HepG2 (cell line): ENCODE results near the gene KIF24. TPM values are rescaled to one million over a fixed set of nuclear protein-coding genes. Genes with fewer than 3 reads are reported as not detected.

ENCODE experiments used
- ATF3 ChIP-seq: sonication (generic); formaldehyde crosslinking; IDR thresholded peaks from 2 replicates; pipeline ENCODE4 v1.4.0; 2020; ENCODE audit warnings: missing genetic modification reagents
- GMEB2 ChIP-seq: IDR thresholded peaks from 2 replicates; pipeline ENCODE4 v1.6.1; 2016; ENCODE audit warnings: missing biosample characterization, missing genetic modification reagents, low read depth
- HMG20A ChIP-seq: IDR thresholded peaks from 2 replicates; pipeline ENCODE4 v1.6.1; 2016; ENCODE audit warnings: borderline replicate concordance
- PAXIP1 ChIP-seq: sonication (generic); formaldehyde crosslinking; conservative IDR thresholded peaks from 2 replicates; pipeline ENCODE4 v1.4.0; 2020; ENCODE audit warnings: mild to moderate bottlenecking, missing genetic modification reagents, moderate library complexity
- RBAK ChIP-seq: sonication (generic); formaldehyde crosslinking; IDR thresholded peaks from 2 replicates; pipeline ENCODE4 v1.5.1; 2020; ENCODE audit warnings: mild to moderate bottlenecking, missing genetic modification reagents
- ZNF737 ChIP-seq: sonication (generic); formaldehyde crosslinking; IDR thresholded peaks from 2 replicates; pipeline ENCODE4 v1.5.0; 2020; ENCODE audit warnings: missing genetic modification reagents, mild to moderate bottlenecking, borderline replicate concordance
- polyA plus RNA-seq, 8 experiments: library from polyadenylated mRNA; depleted of rRNA in 3 of 8; stranded (reverse) in 7 of 8; unstranded in 1 of 8; fragments of >200 nt; fragmentation: Illumina TruSeq in 4 of 8; extraction: Trizol in 4 of 8; gene quantifications; 2 replicates each; pipeline versions ENCODE4 v1.2.1 to v1.2.3, GENCODE V29; 2011 to 2016; ENCODE audit warnings: low read depth in 4 of 8, missing spikeins in 1 of 8, mixed read lengths in 1 of 8; ENCODE audit not compliant: insufficient read depth in 1 of 8
- total RNA-seq, 5 experiments: library from RNA; depleted of rRNA; stranded (reverse); fragments of >200 nt; fragmentation: Illumina TruSeq; extraction: Trizol; gene quantifications; 2 replicates each; pipeline ENCODE4 v1.2.3, GENCODE V29; 2016; ENCODE audit warnings: low read depth in 1 of 5
- TF ChIP-seq, protein P1 (sequence below): IDR thresholded peaks from 2 replicates; pipeline ENCODE4 v1.6.1; 2016; ENCODE audit warnings: control low read depth
- TF ChIP-seq, protein P2 (sequence below), 2 experiments: sonication (generic) in 1 of 2; formaldehyde crosslinking in 1 of 2; IDR thresholded peaks; 2 replicates each; pipeline versions ENCODE4 v1.5.1 to v1.6.1; 2011 to 2020; ENCODE audit warnings: borderline replicate concordance in 1 of 2, low read depth in 1 of 2, low read length in 1 of 2, mild to moderate bottlenecking in 1 of 2, missing genetic modification reagents in 1 of 2, moderate library complexity in 1 of 2
- TF ChIP-seq, protein P3 (sequence below): sonication (generic); formaldehyde crosslinking; IDR thresholded peaks from 2 replicates; pipeline ENCODE4 v1.5.1; 2020; ENCODE audit warnings: mild to moderate bottlenecking, missing genetic modification reagents, moderate library complexity
- TF ChIP-seq, protein P4 (sequence below), 2 experiments: sonication (generic) in 1 of 2; formaldehyde crosslinking in 1 of 2; IDR thresholded peaks; 2 replicates each; pipeline versions ENCODE4 v1.6.1 to v1.9.0; 2014 to 2022; ENCODE audit warnings: antibody characterized with exemption in 1 of 2, borderline replicate concordance in 1 of 2, inconsistent platforms in 1 of 2, low read depth in 1 of 2, missing genetic modification reagents in 1 of 2

Gene KIF24
- total and polyA plus RNA-seq, 2 of the 13 experiments (the other 11 are each of a cell fraction or from before 2014, with no cell fraction given): 1.1 to 3.0 TPM

DNA sequence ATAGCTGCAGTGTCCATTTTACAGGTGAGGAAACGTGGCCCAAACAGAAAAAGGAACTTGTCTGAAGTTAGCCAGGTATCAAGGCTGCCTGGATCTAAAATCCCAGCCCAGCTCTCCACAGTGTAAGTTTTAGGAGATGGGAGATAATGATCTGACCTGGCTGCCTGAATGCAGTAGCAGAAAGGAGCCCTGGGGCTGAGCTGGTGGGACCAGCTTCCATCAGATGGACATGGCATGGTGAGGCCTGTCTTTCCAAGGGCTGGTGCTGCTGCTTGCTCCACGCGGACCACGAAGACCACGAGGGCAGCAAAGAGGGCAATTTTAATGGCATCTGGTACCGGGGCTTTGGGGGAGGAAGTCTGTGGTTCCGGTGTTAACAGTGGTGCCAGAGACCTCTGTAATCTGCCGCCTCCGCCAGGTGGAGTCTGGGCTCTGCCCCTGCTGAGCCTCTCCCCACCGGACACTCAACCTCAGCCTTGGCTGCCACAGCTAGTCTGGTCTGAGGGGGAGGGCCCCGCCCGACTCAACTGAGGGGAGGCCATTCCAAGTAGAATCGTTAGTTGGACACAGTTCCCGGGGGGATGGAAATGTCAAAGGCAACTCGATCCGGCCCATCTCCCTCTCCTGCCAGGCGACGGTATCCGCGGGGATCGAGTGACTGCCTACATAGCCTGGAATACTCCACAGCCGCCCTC is 47.0 kb upstream of the KIF24 start (continued):
- TF ChIP-seq PAXIP1 (CRISPR knock-in tag) (no peak), HMG20A (0 out of 2 replicates have a peak, but pooled peaks have one; percentile 18), ATF3 (no peak), GMEB2 (CRISPR knock-in tag) (no peak), ZNF737 (CRISPR knock-in tag) (no peak), RBAK (CRISPR knock-in tag) (no peak)
- TF ChIP-seq, protein P1, sequence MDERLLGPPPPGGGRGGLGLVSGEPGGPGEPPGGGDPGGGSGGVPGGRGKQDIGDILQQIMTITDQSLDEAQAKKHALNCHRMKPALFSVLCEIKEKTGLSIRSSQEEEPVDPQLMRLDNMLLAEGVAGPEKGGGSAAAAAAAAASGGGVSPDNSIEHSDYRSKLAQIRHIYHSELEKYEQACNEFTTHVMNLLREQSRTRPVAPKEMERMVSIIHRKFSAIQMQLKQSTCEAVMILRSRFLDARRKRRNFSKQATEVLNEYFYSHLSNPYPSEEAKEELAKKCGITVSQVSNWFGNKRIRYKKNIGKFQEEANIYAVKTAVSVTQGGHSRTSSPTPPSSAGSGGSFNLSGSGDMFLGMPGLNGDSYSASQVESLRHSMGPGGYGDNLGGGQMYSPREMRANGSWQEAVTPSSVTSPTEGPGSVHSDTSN (CRISPR knock-in tag): no peak
- TF ChIP-seq, protein P2, sequence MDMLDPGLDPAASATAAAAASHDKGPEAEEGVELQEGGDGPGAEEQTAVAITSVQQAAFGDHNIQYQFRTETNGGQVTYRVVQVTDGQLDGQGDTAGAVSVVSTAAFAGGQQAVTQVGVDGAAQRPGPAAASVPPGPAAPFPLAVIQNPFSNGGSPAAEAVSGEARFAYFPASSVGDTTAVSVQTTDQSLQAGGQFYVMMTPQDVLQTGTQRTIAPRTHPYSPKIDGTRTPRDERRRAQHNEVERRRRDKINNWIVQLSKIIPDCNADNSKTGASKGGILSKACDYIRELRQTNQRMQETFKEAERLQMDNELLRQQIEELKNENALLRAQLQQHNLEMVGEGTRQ (IDR thresholded peaks at IDR 0.05; ENCODE audit: low read depth, low read length): no peak
- TF ChIP-seq, protein P2 (CRISPR knock-in tag; IDR thresholded peaks at IDR 0.05; ENCODE audit: borderline replicate concordance): no peak
- TF ChIP-seq, protein P3, sequence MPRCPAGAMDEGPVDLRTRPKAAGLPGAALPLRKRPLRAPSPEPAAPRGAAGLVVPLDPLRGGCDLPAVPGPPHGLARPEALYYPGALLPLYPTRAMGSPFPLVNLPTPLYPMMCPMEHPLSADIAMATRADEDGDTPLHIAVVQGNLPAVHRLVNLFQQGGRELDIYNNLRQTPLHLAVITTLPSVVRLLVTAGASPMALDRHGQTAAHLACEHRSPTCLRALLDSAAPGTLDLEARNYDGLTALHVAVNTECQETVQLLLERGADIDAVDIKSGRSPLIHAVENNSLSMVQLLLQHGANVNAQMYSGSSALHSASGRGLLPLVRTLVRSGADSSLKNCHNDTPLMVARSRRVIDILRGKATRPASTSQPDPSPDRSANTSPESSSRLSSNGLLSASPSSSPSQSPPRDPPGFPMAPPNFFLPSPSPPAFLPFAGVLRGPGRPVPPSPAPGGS (CRISPR knock-in tag): no peak
- TF ChIP-seq, protein P4, sequence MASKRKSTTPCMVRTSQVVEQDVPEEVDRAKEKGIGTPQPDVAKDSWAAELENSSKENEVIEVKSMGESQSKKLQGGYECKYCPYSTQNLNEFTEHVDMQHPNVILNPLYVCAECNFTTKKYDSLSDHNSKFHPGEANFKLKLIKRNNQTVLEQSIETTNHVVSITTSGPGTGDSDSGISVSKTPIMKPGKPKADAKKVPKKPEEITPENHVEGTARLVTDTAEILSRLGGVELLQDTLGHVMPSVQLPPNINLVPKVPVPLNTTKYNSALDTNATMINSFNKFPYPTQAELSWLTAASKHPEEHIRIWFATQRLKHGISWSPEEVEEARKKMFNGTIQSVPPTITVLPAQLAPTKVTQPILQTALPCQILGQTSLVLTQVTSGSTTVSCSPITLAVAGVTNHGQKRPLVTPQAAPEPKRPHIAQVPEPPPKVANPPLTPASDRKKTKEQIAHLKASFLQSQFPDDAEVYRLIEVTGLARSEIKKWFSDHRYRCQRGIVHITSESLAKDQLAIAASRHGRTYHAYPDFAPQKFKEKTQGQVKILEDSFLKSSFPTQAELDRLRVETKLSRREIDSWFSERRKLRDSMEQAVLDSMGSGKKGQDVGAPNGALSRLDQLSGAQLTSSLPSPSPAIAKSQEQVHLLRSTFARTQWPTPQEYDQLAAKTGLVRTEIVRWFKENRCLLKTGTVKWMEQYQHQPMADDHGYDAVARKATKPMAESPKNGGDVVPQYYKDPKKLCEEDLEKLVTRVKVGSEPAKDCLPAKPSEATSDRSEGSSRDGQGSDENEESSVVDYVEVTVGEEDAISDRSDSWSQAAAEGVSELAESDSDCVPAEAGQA (IDR thresholded peaks at IDR 0.05; ENCODE audit: low read depth): no peak
- TF ChIP-seq, protein P4 (CRISPR knock-in tag; IDR thresholded peaks at IDR 0.05; ENCODE audit: borderline replicate concordance): no peak
